SU-DHL-6 (cell line): ENCODE measurements around the gene EFCAB14.

Experiments
- H2AFZ ChIP-seq: fragments of 200-600 bp; sonication (generic); 2 replicates; pipeline ENCODE4 v1.6.1; 2014; ENCODE audit warnings: low read depth, mild to moderate bottlenecking, moderate library complexity, mixed read lengths, antibody characterized with exemption, low read length; ENCODE audit not compliant: severe bottlenecking
- H3F3A ChIP-seq: fragments of 200-600 bp; shearing (Covaris generic); 2 replicates; pipeline ENCODE4 v1.6.0; 2016; ENCODE audit warnings: antibody characterized with exemption, mild to moderate bottlenecking; ENCODE audit not compliant: insufficient read depth
- H3K27ac ChIP-seq: fragments of 200-600 bp; sonication (generic); 2 replicates; pipeline ENCODE4 v1.5.1; 2016; ENCODE audit warnings: low read depth, mild to moderate bottlenecking, low read length, moderate library complexity, mixed read lengths
- H3K27me3 ChIP-seq: fragments of 200-600 bp; sonication (generic), shearing (Covaris generic); 2 replicates; pipeline ENCODE4 v1.6.0; 2014; ENCODE audit warnings: mild to moderate bottlenecking, low read length
- H3K36me3 ChIP-seq: fragments of 200-600 bp; sonication (generic); 2 replicates; pipeline ENCODE4 v1.6.1; 2014; ENCODE audit warnings: mild to moderate bottlenecking, low read length, mixed read lengths
- H3K4me2 ChIP-seq: fragments of 300-600, 200-600 bp; shearing (Covaris generic), sonication (generic); 2 replicates; pipeline ENCODE4 v1.6.0; 2014; ENCODE audit warnings: low read length, low read depth, mild to moderate bottlenecking; ENCODE audit not compliant: poor library complexity, severe bottlenecking
- H3K4me3 ChIP-seq: fragments of 200-600 bp; sonication (generic); 2 replicates; pipeline ENCODE4 v1.5.1; 2014; ENCODE audit warnings: antibody characterized with exemption, low read length, mild to moderate bottlenecking, mixed read lengths; ENCODE audit not compliant: insufficient read depth, poor library complexity, severe bottlenecking
- H3K79me2 ChIP-seq: fragments of 200-600 bp; sonication (generic); 2 replicates; pipeline ENCODE4 v1.6.1; 2014; ENCODE audit warnings: mild to moderate bottlenecking, low read length, moderate library complexity; ENCODE audit not compliant: insufficient read depth
- H3K9ac ChIP-seq: fragments of 200-600 bp; sonication (generic); 2 replicates; pipeline ENCODE4 v1.7.0; 2014; ENCODE audit warnings: mild to moderate bottlenecking, low read length
- H3K9me2 ChIP-seq: fragments of 200-600 bp; sonication (generic); replicated peaks from 2 replicates; pipeline ENCODE4 v1.6.1; 2014; ENCODE audit warnings: low read length; ENCODE audit not compliant: insufficient read depth
- H3K9me3 ChIP-seq: fragments of 200-600 bp; sonication (generic); 2 replicates; pipeline ENCODE4 v1.6.1; 2014; ENCODE audit warnings: low read length, mixed read lengths; ENCODE audit not compliant: insufficient read depth
- H4K20me1 ChIP-seq: fragments of 200-600 bp; sonication (generic); 2 replicates; pipeline ENCODE4 v1.6.1; 2014; ENCODE audit warnings: low read depth, mild to moderate bottlenecking, antibody characterized with exemption, low read length, moderate library complexity, mixed read lengths
- EZH2phosphoT487 ChIP-seq: fragments of 200-600 bp; sonication (generic), shearing (Covaris generic); conservative IDR thresholded peaks from 2 replicates; pipeline ENCODE4 v1.6.1; 2018; ENCODE audit warnings: mild to moderate bottlenecking, antibody characterized with exemption, low read length, moderate library complexity, mixed read lengths
- TF ChIP-seq, protein P1 (sequence below): fragments of 200-600 bp; sonication (generic); IDR thresholded peaks from one replicate; pipeline ENCODE4 v1.5.1; 2017; ENCODE audit warnings: antibody characterized with exemption, mild to moderate bottlenecking, low read length, moderate library complexity; ENCODE audit not compliant: insufficient read depth, poor library complexity, severe bottlenecking

The EFCAB14 gene, protein sequence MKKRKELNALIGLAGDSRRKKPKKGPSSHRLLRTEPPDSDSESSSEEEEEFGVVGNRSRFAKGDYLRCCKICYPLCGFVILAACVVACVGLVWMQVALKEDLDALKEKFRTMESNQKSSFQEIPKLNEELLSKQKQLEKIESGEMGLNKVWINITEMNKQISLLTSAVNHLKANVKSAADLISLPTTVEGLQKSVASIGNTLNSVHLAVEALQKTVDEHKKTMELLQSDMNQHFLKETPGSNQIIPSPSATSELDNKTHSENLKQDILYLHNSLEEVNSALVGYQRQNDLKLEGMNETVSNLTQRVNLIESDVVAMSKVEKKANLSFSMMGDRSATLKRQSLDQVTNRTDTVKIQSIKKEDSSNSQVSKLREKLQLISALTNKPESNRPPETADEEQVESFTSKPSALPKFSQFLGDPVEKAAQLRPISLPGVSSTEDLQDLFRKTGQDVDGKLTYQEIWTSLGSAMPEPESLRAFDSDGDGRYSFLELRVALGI

DNA sequence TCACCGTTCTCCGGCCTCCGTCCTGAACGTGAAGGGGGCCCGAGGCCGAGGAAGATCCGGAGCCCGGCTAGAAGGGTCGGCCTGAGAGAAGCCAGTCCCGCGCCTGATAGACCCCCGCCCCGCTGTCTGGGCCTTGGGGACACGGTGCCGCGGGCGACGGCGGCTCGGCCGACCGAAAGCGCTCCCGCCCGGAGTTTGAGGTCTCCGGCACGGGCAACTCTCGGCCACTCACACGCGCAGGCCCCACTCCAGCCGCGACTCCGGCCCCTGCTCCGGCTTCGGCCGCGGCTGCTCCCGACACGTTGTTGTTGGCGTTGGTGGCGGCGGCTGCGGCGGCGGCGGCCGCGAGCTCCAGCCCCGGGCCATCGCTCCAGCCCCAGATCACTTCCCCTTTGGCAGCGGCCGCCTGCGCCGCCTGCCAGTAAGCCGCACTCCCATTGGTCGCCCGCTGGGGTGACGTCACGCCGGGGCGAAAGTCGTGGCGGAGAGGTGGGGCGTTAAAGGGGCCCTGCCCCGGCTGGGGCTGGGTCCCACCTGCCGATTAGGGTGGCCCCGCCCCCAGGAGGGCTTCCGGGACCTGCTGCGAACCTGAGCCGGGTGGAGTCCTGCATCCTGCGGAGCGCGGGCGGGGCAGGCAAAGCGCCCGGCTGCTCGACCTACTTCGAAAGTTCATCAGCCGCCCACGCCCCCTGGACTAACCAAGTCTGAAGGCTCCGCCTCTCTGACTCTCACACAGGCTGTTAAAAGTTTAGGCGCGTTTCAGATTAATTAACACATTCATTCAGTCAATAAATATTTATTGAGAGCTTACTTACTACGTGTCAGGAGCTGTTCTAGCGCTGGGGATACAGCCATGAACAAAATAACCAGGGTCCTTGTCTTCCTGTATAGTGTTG lies at the start of gene EFCAB14:
Gene EFCAB14, minus strand, starts transcription at position 388 of the 896 bp plus-strand sequence. CDS start 1,027 bp downstream, outside the sequence.
- H3K36me3 ChIP-seq = peaks cover 2% of the 10 kb centered on the region; the same call in 1 of the 2 replicates
- H3K9me2 ChIP-seq = no peaks in the 10 kb centered on the region
- no peaks in the 10 kb centered on the region for H3K9me3 ChIP-seq
- H3K79me2 ChIP-seq = peaks cover 27% of the 10 kb centered on the region
- H3K4me2 ChIP-seq = peak within 1 kb of the TSS; percentile 97
- no peaks in the 10 kb centered on the region for H3K27me3 ChIP-seq
- peak within 1 kb of the TSS; percentile 87 for H3K4me3 ChIP-seq
- TF ChIP-seq EZH2phosphoT487 = no peak
- TF ChIP-seq, protein P1, sequence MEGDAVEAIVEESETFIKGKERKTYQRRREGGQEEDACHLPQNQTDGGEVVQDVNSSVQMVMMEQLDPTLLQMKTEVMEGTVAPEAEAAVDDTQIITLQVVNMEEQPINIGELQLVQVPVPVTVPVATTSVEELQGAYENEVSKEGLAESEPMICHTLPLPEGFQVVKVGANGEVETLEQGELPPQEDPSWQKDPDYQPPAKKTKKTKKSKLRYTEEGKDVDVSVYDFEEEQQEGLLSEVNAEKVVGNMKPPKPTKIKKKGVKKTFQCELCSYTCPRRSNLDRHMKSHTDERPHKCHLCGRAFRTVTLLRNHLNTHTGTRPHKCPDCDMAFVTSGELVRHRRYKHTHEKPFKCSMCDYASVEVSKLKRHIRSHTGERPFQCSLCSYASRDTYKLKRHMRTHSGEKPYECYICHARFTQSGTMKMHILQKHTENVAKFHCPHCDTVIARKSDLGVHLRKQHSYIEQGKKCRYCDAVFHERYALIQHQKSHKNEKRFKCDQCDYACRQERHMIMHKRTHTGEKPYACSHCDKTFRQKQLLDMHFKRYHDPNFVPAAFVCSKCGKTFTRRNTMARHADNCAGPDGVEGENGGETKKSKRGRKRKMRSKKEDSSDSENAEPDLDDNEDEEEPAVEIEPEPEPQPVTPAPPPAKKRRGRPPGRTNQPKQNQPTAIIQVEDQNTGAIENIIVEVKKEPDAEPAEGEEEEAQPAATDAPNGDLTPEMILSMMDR = no peak
- H4K20me1 ChIP-seq = peaks cover 6% of the 10 kb centered on the region; the same call in 1 of the 2 replicates
- no peaks in the 10 kb centered on the region for H3F3A ChIP-seq
- H3K27ac ChIP-seq = peak within 1 kb of the TSS; percentile 38; the same call in 1 of the 2 replicates
- peak within 1 kb of the TSS; percentile 90 for H2AFZ ChIP-seq
- peak within 1 kb of the TSS; percentile 90 for H3K9ac ChIP-seq

DNA sequence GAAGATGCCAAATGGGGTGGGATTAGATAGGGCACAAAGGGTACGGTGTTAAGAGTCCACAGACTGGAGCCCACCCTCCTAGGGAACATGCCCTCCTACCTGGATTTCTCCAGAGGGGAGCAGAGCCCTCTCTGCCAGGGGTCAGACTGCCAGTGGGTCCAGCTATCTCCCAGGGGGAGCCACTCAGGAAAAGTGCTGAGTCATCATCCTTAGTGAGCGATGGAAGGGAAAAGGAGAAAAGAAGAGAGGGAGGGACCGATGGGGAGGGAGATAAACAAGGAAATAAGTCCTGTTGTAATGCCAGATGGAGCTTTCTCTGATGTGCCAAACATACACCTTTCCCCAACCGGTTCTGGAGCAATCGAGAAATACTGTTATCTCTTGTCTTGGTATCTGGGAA lies 49.5 kb upstream of the EFCAB14 start:
- Histone ChIP-seq H4K20me1 (no peaks in the 10 kb centered on the region), H3K79me2 (no peaks in the 10 kb centered on the region), H3K27me3 (no peaks in the 10 kb centered on the region), H3K4me2 (no peak overlapping the region), H3F3A (no peaks in the 10 kb centered on the region), H3K36me3 (no peaks in the 10 kb centered on the region), H3K9me2 (no peaks in the 10 kb centered on the region), H3K9me3 (peaks cover 17% of the 10 kb centered on the region; the same call in 1 of the 2 replicates), H3K9ac (no peak overlapping the region), H2AFZ (no peak overlapping the region), H3K27ac (no peak overlapping the region), H3K4me3 (no peak overlapping the region)
- TF ChIP-seq EZH2phosphoT487 = no peak
- TF ChIP-seq, protein P1 = no peak

DNA sequence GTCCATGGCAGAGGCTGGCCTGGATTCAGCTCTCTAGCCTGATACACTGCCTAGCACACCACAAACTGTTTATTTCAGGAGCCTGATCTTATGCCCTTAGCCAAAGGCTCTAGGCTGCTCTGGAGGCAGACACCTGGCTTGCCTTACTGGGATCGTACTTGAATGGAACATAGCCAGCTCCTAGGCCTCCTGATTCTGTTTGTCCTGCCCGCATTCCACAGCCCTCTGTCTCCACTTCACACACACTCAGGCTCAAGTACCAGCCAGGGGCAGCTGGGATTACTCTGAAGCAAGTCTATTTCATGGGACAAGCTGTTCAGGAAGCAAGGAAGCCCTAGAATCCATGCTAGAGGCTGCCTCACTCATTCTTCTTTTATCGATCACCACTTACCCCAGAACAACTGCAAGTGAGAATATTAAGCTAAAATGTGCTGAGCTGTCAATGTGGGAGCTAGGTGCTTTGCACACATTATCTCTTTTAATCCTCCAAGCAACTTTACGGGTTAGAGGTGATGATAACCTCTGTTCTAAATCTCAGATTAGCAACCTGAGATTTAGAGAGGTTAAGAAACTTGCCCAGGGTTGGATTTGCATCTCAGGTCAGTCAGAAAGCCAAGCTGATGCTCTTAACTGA lies 48.9 kb upstream of the EFCAB14 start:
- H3K4me2 ChIP-seq = no peak overlapping the region
- H3K9me2 ChIP-seq = no peaks in the 10 kb centered on the region
- H3F3A ChIP-seq = no peaks in the 10 kb centered on the region
- no peak for TF ChIP-seq EZH2phosphoT487
- TF ChIP-seq, protein P1 = no peak
- H3K9me3 ChIP-seq = peaks cover 17% of the 10 kb centered on the region; the same call in 1 of the 2 replicates
- H3K4me3 ChIP-seq = no peak overlapping the region
- H3K27me3 ChIP-seq = no peaks in the 10 kb centered on the region
- no peaks in the 10 kb centered on the region for H3K79me2 ChIP-seq
- no peaks in the 10 kb centered on the region for H3K36me3 ChIP-seq
- H3K9ac ChIP-seq = no peak overlapping the region
- H2AFZ ChIP-seq = no peak overlapping the region
- H4K20me1 ChIP-seq = no peaks in the 10 kb centered on the region
- no peak overlapping the region for H3K27ac ChIP-seq
